HepG2 (cell line): ENCODE data around the gene DOK4. TPM values are rescaled to one million over a fixed set of nuclear protein-coding genes. Genes with fewer than 3 reads are reported as not detected.

Experiments
- BRF2 ChIP-seq: sonication (generic); formaldehyde crosslinking; IDR thresholded peaks from 2 replicates; pipeline ENCODE4 v1.8.1; 2022; ENCODE audit warnings: mild to moderate bottlenecking, missing genetic modification reagents
- FOXK2 ChIP-seq: fragments of 450-650 bp; IDR thresholded peaks from 2 replicates; pipeline ENCODE4 v1.6.1; 2016
- GATAD2A ChIP-seq: IDR thresholded peaks from 2 replicates; pipeline ENCODE4 v1.6.1; 2016
- HHEX ChIP-seq: IDR thresholded peaks from 2 replicates; pipeline ENCODE4 v1.6.1; 2016; ENCODE audit warnings: control low read depth
- NFAT5 ChIP-seq: sonication (generic); formaldehyde crosslinking; IDR thresholded peaks from 2 replicates; pipeline ENCODE4 v1.4.0; 2020; ENCODE audit warnings: missing genetic modification reagents
- NRL ChIP-seq: sonication (generic); formaldehyde crosslinking; IDR thresholded peaks from 2 replicates; pipeline ENCODE4 v1.5.0; 2020; ENCODE audit warnings: missing genetic modification reagents, mild to moderate bottlenecking, moderate library complexity, borderline replicate concordance
- TRAFD1 ChIP-seq: sonication (generic); formaldehyde crosslinking; IDR thresholded peaks from 2 replicates; pipeline ENCODE4 v1.5.1; 2020; ENCODE audit warnings: missing genetic modification reagents, mild to moderate bottlenecking, borderline replicate concordance
- TRIM22 ChIP-seq: fragments of 450-650 bp; IDR thresholded peaks from 2 replicates; pipeline ENCODE4 v1.6.1; 2017
- TRIM24 ChIP-seq: sonication (generic); formaldehyde crosslinking; IDR thresholded peaks from 2 replicates; pipeline ENCODE4 v1.8.0; 2022; ENCODE audit warnings: mild to moderate bottlenecking, missing genetic modification reagents
- ZMYM3 ChIP-seq: sonication (generic); formaldehyde crosslinking; IDR thresholded peaks from 2 replicates; pipeline ENCODE4 v1.5.1; 2020; ENCODE audit warnings: mild to moderate bottlenecking, missing genetic modification reagents
- ZNF224 ChIP-seq: sonication (generic); formaldehyde crosslinking; IDR thresholded peaks from 2 replicates; pipeline ENCODE4 v1.5.0; 2020; ENCODE audit warnings: mild to moderate bottlenecking, missing genetic modification reagents
- ZNF24 ChIP-seq: fragments of 450-650 bp; IDR thresholded peaks from 2 replicates; pipeline ENCODE4 v1.6.1; 2017; ENCODE audit warnings: antibody characterized with exemption, mild to moderate bottlenecking
- ZNF382 ChIP-seq: sonication (generic); formaldehyde crosslinking; IDR thresholded peaks from 2 replicates; pipeline ENCODE4 v1.5.0; 2020; ENCODE audit warnings: missing genetic modification reagents, mild to moderate bottlenecking, borderline replicate concordance
- ZNF503 ChIP-seq: sonication (generic); formaldehyde crosslinking; IDR thresholded peaks from 2 replicates; pipeline ENCODE4 v1.4.0; 2020; ENCODE audit warnings: missing genetic modification reagents
- ZNF580 ChIP-seq: IDR thresholded peaks from 2 replicates; pipeline ENCODE4 v1.6.1; 2016; ENCODE audit warnings: low read depth, borderline replicate concordance
- polyA plus RNA-seq, 8 experiments: library from polyadenylated mRNA; depleted of rRNA in 3 of 8; stranded (reverse) in 7 of 8; unstranded in 1 of 8; fragments of >200 nt; fragmentation: Illumina TruSeq in 4 of 8; extraction: Trizol in 4 of 8; gene quantifications; 2 replicates each; pipeline versions ENCODE4 v1.2.1 to v1.2.3, GENCODE V29; 2011 to 2016; ENCODE audit warnings: low read depth in 4 of 8, missing spikeins in 1 of 8, mixed read lengths in 1 of 8; ENCODE audit not compliant: insufficient read depth in 1 of 8
- total RNA-seq, 5 experiments: library from RNA; depleted of rRNA; stranded (reverse); fragments of >200 nt; fragmentation: Illumina TruSeq; extraction: Trizol; gene quantifications; 2 replicates each; pipeline ENCODE4 v1.2.3, GENCODE V29; 2016; ENCODE audit warnings: low read depth in 1 of 5

DOK4 gene
- total and polyA plus RNA-seq, 2 of the 13 experiments (the other 11 are each of a cell fraction or from before 2014, with no cell fraction given): 52.7 to 70.0 TPM

- TF ChIP-seq NFAT5 (CRISPR knock-in tag) (peak; percentile 68; the same call in 1 of the 2 replicates), TRAFD1 (CRISPR knock-in tag) (no peak), ZNF382 (no peak), ZNF24 (no peak), GATAD2A (CRISPR knock-in tag) (peak; percentile 61), NRL (CRISPR knock-in tag) (peak; percentile 43; the same call in 1 of the 2 replicates), ZNF224 (CRISPR knock-in tag) (no peak), HHEX (no peak), ZNF503 (CRISPR knock-in tag) (0 out of 2 replicates have a peak, but pooled peaks have one; percentile 37), TRIM24 (no peak), BRF2 (CRISPR knock-in tag) (no peak), ZNF580 (peak; percentile 65; the same call in 1 of the 2 replicates), FOXK2 (no peak), ZMYM3 (CRISPR knock-in tag) (peak; percentile 83; the same call in 1 of the 2 replicates), TRIM22 (no peak)
Measured at GRCh38 chr16:57519796-57520360, 33.6 kb upstream of the DOK4 start (continued).
